ENCODE measurements around the gene PLEKHA5. TPM values are rescaled to one million over a fixed set of nuclear protein-coding genes. Genes with fewer than 3 reads are reported as not detected.

The PLEKHA5 gene
- total and polyA plus RNA-seq, 3 donors from 2014 or later, result 22.4 to 37.5 (median 34.8) TPM

DNA sequence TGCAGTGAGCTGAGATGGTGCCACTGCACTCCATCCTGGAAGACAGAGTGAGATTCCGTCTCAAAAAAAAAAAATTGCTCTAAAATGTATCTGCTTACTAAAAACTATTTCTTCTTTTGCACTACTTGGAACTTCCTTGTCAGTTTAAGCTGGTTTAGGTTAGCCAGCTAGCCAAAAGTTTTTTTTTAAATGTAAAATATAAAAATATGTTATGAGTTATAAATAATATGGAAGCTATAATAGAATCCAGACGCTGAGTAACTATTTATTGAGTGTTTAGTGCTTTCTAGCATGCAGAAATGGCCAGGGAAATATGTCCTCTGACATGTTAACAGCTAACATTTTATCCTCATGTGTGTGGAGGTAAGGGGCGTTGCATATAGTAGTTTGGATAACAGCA lies 85.6 kb downstream of the PLEKHA5 start:
- 84 to 85% methylated on average over 3 of the region's 3 CpGs for WGBS, 2 donors
- no peak for TF ChIP-seq POLR2A (IDR thresholded peaks at IDR 0.05)
- TF ChIP-seq, protein P1, sequence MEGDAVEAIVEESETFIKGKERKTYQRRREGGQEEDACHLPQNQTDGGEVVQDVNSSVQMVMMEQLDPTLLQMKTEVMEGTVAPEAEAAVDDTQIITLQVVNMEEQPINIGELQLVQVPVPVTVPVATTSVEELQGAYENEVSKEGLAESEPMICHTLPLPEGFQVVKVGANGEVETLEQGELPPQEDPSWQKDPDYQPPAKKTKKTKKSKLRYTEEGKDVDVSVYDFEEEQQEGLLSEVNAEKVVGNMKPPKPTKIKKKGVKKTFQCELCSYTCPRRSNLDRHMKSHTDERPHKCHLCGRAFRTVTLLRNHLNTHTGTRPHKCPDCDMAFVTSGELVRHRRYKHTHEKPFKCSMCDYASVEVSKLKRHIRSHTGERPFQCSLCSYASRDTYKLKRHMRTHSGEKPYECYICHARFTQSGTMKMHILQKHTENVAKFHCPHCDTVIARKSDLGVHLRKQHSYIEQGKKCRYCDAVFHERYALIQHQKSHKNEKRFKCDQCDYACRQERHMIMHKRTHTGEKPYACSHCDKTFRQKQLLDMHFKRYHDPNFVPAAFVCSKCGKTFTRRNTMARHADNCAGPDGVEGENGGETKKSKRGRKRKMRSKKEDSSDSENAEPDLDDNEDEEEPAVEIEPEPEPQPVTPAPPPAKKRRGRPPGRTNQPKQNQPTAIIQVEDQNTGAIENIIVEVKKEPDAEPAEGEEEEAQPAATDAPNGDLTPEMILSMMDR (IDR thresholded peaks at IDR 0.05), result no peak
- no peak for DNase-seq
- Histone ChIP-seq H3K27me3 (no peaks in the 10 kb centered on the region), H3K4me3 (no peak overlapping the region), H3K27ac (no peak overlapping the region), H3K4me1 (no peaks in the 10 kb centered on the region), H3K36me3 (ENCODE audit: low read depth, missing control alignments) (no peaks in the 10 kb centered on the region), H3K9me3 (no peaks in the 10 kb centered on the region)
- intact Hi-C loops (cut with DNase I; ENCODE audit: low total_unique reads), result no loop called here

DNA sequence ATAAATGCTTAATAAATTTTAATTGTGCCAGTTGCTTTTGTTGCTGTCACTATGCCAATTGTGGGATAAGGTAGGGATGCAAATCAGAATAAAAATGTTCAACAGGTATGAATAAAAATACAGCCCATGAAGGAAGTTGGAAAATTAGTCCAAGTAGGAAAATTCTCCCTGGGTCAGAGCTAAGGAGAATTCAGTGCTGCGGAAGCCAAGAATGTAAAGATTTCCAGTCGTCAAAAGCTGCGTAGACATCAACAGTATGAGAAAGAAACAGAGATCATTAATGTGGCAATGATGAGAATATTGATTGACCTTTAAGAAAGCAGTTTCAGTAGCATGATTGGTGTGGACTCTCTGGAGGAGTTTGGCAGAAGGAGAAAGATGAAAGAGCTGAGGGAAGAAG lies 87.9 kb downstream of the PLEKHA5 start:
- 96 to 97% methylated on average over 3 of the region's 3 CpGs for WGBS, 2 donors
- Histone ChIP-seq H3K4me1 (no peaks in the 10 kb centered on the region), H3K36me3 (ENCODE audit: low read depth, missing control alignments) (no peaks in the 10 kb centered on the region), H3K27ac (no peak overlapping the region), H3K9me3 (no peaks in the 10 kb centered on the region), H3K27me3 (no peaks in the 10 kb centered on the region), H3K4me3 (no peak overlapping the region)
- DNase-seq, result no peak
- intact Hi-C loops (cut with DNase I; ENCODE audit: low total_unique reads), result no loop called here
- TF ChIP-seq POLR2A (IDR thresholded peaks at IDR 0.05), result no peak
- TF ChIP-seq, protein P1 (IDR thresholded peaks at IDR 0.05), result no peak

DNA sequence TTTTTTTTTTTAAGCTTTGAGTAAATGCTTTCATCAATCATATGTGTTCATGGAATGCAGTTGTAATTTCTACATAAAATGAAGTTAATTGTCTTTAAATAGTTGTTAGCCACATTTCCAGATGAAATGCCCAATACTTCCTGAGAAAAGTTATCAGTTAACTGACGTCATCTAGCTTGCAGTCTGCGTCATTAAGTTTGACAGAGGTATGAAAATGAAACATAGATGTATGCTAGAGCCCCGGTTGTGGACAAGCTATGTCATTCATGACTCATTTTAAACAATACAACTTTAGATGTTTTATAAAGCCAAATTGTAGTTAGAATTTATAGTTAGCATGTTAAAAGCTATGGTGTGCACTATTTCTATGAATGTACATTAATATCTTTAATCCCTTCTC lies 90.7 kb downstream of the PLEKHA5 start:
- 86 to 88% methylated on average over 3 of the region's 3 CpGs for WGBS, 2 donors
- H3K4me1 ChIP-seq, result no peaks in the 10 kb centered on the region
- no peak overlapping the region for H3K27ac ChIP-seq
- TF ChIP-seq POLR2A (IDR thresholded peaks at IDR 0.05), result no peak
- TF ChIP-seq, protein P1 (IDR thresholded peaks at IDR 0.05), result no peak
- H3K4me3 ChIP-seq, result no peak overlapping the region
- no peaks in the 10 kb centered on the region for H3K27me3 ChIP-seq
- DNase-seq, result no peak
- no peaks in the 10 kb centered on the region for H3K9me3 ChIP-seq
- no peaks in the 10 kb centered on the region for H3K36me3 ChIP-seq (ENCODE audit: low read depth, missing control alignments)
- intact Hi-C loops (cut with DNase I; ENCODE audit: low total_unique reads), result no loop called here

DNA sequence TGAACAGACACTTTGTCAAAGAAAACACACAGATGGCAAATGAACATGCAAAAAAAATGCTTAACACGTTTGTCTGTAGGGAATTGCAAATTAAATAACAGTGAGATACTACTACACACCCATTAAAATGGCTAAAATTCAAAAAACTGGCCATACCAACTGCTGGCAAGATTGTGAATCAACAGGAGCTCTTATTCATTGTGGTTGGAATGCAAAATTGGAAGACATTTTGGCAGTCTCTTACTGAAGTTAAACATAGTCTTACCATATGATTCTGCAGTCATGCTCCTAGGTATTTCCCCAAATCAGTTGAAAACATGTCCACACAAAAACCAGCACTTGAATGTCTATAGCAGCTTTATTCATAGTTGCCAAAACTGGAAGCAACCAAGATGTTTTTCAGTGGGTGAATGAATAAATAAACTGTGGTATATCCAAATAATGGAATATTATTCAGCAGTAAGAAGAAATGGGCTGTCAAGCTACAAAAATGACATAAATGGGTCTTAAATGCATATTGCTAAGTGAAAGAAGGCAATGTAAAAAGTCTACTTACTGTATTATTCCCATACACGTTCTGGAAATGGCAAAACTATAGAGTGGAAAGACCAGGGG lies 91.4 kb downstream of the PLEKHA5 start:
- WGBS, 2 donors, result 86 to 88% methylated on average over 2 of the region's 2 CpGs
- DNase-seq, result no peak
- Histone ChIP-seq H3K36me3 (ENCODE audit: low read depth, missing control alignments) (no peaks in the 10 kb centered on the region), H3K4me3 (no peak overlapping the region), H3K4me1 (no peaks in the 10 kb centered on the region), H3K27ac (no peak overlapping the region), H3K9me3 (no peaks in the 10 kb centered on the region), H3K27me3 (no peaks in the 10 kb centered on the region)
- TF ChIP-seq POLR2A (IDR thresholded peaks at IDR 0.05), result no peak
- TF ChIP-seq, protein P1 (IDR thresholded peaks at IDR 0.05), result no peak
- intact Hi-C loops (cut with DNase I; ENCODE audit: low total_unique reads), result no loop called here

DNA sequence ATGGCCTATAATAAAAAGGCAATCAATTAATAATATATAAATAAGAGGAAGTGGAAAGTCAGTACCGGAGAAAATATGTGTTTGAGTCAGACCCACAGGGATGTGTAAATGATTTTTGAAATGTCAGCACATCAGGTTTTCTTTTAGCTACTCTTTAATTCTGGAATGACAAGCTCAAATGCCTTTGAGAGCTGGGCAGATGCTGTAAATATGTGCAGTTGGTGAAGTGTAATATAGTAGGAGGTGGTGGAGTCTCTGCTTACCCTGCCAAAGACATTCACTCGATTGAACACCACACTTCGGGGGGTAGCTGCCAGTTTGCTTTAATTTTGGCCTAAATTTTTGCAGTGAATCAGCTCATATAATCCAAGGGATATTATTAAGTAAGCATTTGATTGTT lies 93.0 kb downstream of the PLEKHA5 start:
- Histone ChIP-seq H3K27ac (no peak overlapping the region), H3K36me3 (ENCODE audit: low read depth, missing control alignments) (no peaks in the 10 kb centered on the region), H3K9me3 (no peaks in the 10 kb centered on the region), H3K27me3 (no peaks in the 10 kb centered on the region), H3K4me1 (no peaks in the 10 kb centered on the region), H3K4me3 (no peak overlapping the region)
- intact Hi-C loops (cut with DNase I; ENCODE audit: low total_unique reads), result no loop called here
- no peak for DNase-seq
- TF ChIP-seq POLR2A (IDR thresholded peaks at IDR 0.05), result no peak
- TF ChIP-seq, protein P1 (IDR thresholded peaks at IDR 0.05), result no peak
- WGBS, 2 donors, result 88 to 96% methylated on average over 3 of the region's 3 CpGs

Measured in testis (tissue), 3 donors.